Right ventricle myocardium inferior (tissue), 1 donor: Measurements from ENCODE around the gene CCDC7. TPM values are rescaled to one million over a fixed set of nuclear protein-coding genes. Genes with fewer than 3 reads are reported as not detected.
"Not testable (repeated sequence)": the region's sequence is repeated elsewhere in the genome, so short reads cannot be mapped to it uniquely, and the experiment has no call there.

ENCODE experiments used
- ATAC-seq: fragments of 200-7000 bp; cut with Tn5 transposase; one replicate; pipeline ENCODE4 v1.9.1; 2020; ENCODE audit warnings: mild to moderate bottlenecking, moderate library complexity
- DNase-seq: peaks from one replicate; pipeline ENCODE4 v3.0.0; 2021; ENCODE audit errors: missing footprints
- intact Hi-C: fragments of 100-400 bp; cut with DNase I; formaldehyde crosslinking; loops from one replicate; pipeline ENCODE4 v1.11.0; 2022
- total RNA-seq: library from RNA; stranded (reverse); fragmentation: NEBNext Ultra II Directional; extraction: Animal tissue kit (Norgen Biotek cat#: 25700); gene quantifications from one replicate; pipeline ENCODE4 v1.2.1, GENCODE V29; 2021
- donor health status: DM: no; HTN: yes; CAD: no; lungs with severe emphysema.

Gene CCDC7
- total RNA-seq, 1 donor from 2014 or later = 22.2 TPM

DNA sequence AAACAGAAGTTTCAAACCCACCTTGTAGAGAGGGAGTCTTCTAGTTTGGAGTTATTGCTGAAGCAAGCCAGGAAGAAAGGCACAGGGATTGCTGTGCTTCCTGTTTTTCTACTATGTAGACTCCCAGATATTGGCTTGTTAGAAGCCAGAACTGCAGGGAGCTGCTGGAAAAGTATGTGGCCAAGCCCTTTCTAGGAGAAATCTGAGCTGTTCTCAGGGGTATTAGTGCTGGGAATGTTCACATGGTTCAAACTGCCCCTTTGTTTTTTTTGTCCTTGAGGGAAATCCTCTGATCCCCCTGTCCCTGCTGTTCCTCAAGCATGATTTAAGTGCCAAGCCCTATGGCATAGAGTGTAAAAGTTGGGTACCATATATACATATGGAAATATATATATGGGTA is 184.0 kb downstream of the CCDC7 start:
- intact Hi-C loops = no loop called here
- ATAC-seq (no peak), DNase-seq (no peak)

DNA sequence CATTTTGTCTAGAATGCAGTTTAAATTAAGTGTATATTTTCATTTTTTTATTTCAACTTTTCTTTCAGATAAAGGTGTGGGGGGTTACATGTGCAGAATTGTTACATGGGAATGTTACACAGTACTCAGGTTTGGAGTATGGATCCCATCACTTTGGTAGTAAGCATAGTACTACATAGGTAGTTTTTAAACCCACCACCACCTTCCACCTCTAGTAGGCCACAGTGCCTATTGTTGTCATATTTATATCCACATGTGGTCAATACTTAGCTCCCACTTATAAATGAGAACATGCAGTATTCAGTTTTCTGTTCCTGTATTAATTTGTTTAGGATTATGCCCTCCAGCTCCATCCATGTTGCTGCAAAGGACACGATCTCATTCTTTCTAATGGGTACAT is 200.6 kb downstream of the CCDC7 start:
- ATAC-seq (no peak), DNase-seq (no peak)
- intact Hi-C loops = no loop called here

DNA sequence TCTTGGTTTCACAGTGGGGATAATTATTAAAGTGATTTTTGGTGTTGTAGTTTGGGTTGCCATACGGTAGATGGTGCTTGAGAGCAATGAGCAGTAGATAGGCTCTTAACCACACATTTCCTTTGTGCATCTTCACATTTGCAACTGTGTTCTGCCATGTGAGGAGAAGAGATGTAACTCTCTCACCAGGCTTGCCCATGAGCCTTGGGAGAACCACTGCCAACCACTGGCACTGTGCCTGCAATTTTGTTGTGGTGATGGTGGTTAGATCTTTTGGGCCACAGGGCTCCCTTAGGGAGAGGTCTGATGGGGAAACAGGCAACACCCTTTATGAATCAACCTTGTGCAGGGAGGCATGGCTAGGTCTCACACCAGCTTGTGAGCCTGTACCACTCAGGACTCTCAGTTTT is 204.3 kb downstream of the CCDC7 start:
- intact Hi-C loops = no loop called here
- DNase-seq (no peak), ATAC-seq (no peak)

DNA sequence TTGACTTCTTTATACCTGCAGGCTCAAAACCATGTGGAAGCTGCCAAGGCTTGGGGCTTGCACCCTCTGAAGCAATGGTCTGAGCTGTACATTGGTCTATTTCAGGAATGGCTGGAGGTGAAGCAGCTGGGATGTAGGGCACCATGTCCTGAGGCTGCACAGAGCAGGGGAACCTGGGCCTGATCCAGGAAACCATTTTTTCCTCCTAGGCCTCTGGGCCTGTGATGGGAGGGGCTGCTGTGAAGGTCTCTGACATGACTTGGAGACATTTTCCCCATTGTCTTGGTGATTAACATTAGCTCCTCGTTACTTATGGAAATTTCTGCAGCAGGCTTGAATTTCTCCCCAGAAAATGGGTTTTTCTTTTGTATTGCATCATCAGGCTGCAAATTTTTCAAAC is 211.5 kb downstream of the CCDC7 start:
- intact Hi-C loops, ATAC-seq, DNase-seq: not testable (repeated sequence)

DNA sequence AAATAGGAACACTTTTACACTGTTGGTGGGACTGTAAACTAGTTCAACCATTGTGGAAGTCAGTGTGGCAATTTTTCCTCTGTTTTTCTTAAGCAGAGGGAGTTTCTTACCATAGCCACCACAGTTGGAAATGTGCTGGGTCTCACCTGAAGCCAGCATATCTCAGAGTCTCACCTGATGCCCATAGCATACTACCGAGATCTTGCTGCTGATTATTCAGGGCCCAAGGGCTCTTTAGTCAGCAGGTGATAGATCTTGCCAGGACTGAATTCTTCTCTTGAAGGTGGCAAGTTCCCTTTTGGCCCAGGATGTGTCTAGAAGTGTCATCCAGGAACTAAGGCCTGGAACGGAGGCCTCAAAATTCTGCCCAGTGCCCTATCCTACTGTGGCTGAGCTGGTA is 215.4 kb downstream of the CCDC7 start:
- DNase-seq (no peak), ATAC-seq (no peak)
- intact Hi-C loops = no loop called here

DNA sequence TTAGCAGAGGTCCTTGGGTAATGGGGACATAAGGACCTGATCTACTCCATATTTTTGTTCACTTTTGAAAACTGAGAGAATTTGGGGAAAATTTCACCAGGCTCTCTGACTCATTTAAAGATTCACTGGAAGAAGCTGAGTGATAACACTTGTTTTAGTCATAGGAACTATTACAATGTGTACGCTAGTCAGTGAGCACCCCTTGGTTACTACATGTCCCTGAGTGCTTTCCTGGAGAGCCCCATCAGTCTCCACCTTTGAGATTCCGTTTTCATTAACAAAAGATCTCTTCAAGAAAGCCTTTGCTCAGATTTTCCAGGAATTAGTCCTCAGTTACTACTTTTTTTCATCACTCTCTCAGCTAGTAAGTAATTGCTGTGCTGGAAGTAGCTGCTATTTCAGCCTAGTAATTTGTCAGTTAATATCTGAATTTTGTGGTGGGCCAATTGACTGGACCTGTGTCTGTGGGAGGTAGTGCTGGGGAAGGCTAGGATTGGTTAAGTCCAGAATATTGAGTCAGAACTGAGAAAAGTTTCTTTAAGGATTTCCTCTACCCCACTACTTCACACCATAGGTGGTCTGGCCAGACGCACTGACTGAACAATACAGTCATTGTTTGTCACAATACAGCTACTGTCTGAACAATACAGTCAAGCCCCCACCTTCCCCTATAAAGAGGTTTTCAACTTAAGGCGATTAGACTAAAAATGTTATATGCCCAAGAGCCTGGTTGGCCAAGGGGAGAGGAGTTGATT is 235.0 kb downstream of the CCDC7 start:
- ATAC-seq (no peak), DNase-seq (no peak)
- intact Hi-C loops = no loop called here

DNA sequence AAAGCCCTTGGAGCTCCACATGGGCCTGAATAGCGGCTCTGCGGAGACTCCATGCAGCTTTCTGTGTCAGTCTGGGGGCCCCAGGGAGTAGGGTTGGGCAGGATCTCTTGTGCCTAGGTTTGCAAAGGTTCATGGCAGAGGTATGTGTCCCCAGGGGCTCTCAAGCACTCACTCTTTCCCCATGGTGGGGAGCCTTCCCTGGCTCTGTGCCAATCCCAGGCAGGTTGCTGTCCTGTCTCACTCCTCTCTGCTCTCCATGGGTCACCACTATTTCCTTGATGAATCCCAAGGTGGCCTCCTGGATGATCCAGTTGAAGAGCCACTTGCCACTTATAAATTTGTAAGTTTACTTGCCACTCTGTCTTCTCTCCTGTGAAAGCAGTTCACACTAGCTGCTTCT is 238.4 kb downstream of the CCDC7 start:
- DNase-seq (no peak), ATAC-seq (no peak)
- intact Hi-C loops = no loop called here

DNA sequence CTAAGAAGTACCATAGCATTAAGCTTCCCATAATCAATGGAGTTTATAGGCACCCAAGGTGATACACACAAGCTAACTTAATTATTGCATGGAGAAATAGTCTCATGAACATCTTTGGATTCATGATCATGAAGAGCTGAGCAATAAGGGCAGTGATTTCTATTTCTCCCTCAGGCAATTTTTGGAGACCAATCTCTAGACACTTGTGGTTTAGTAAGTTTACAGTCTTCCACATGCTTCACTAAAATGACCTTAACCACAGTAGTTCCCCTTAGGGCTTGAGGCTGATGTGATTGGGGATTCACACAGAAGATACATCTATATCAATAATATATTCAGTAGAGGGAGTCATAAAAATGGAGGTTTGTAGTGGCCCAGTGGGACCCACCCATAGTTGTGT is 241.2 kb downstream of the CCDC7 start:
- no peak for DNase-seq
- intact Hi-C loops = no loop called here
- ATAC-seq = no peak

DNA sequence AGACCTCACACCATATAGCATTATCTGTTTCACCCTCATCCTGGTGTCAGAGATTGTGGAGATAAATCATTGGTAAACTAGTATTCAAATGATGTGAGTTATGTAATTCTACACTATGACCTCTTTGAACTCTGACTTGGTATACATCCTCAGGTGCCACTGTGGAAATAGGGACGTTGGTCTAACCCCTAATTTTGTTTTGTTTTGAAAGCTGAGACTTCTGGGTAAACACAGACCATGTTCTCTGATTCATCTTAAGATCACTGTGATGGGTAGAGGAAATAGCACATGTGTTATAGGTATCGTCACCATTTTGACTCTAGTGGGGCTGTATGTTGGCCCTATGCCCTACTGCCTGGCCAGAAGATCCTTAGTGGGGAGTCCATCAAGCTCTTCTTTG is 241.6 kb downstream of the CCDC7 start:
- intact Hi-C loops = no loop called here
- ATAC-seq = no peak
- DNase-seq = no peak

DNA sequence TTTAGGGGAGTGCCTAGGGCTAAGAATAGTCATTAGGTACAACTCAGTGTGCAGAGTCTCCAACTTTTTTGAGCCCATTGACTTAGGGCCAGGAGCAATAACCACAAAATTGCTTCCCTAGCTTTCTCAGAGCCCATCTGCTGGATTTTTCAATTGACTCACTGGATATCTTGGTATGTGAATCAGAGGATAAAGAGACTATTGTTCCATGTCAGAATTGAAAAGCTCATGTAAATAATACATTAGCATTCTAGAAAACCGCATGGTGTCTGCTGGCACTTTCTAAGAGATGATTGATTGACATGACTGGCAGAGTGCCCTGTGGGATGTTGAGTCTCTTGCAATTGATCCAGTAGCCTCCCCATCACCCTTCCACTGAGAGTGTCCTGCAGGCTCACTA is 246.2 kb downstream of the CCDC7 start:
- ATAC-seq (no peak), DNase-seq (no peak)
- intact Hi-C loops = no loop called here

DNA sequence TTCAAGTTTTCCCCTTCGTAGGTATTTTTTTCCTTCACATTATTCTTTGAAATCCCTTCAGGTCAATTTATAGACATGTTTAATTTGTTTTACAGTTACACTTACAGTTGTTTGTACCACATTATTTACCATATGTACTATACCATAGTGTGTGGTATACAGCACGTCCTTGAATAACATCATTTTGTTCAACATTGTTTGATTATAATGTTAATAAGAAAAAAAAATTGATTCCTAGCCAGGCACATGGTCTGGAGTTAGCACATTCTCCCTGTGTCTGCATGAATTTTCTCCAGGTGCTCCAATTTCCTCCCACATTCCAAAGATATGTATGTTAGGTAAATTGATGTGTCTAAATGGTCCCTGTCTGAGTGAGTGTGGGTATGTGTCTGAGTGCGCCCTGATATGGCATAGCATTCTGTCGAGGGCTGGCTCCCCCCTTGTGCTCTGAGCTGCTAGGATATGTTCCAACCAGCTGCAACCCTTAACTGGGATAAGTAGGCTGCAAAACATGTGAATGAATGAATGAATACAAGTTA is 247.6 kb downstream of the CCDC7 start:
- ATAC-seq (no peak), DNase-seq (no peak)
- intact Hi-C loops = no loop called here

DNA sequence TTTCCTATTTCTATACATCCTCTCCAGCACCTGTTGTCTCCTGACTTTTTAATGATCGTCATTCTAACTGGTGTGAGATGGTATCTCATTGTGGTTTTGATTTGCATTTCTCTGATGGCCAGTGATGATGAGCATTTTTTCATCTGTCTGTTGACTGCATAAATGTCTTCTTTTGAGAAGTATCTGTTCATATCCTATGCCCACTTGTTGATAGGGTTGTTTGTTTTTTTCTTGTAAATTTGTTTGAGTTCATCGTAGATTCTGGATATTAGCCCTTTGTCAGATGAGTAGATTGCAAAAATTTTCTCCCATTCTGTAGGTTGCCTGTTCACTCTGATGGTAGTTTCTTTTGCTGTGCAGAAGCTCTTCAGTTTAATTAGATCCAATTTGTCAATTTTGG is 253.7 kb downstream of the CCDC7 start:
- intact Hi-C loops, ATAC-seq: not testable (repeated sequence)

DNA sequence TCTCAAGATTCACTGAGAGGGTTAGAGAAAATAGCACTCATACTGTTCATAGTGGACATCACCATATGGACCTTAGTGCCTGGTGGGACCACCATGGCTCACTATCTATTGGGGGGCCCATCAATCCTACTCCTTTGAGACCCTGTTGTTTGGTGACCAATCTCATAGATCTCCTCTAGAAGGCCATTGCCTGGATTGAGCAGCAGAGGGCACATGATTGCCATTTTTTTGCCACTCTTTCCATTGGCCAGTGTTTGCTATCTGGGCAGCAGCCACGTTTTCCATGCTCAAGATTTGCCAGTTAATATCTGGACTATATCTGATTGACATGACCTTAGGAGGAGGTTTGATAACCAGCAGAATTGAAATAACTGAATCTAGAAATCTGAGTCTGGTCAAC is 267.6 kb downstream of the CCDC7 start:
- intact Hi-C loops = no loop called here
- DNase-seq (no peak), ATAC-seq (no peak)

More for the DNA sequence above, 253.7 kb downstream of the CCDC7 start:
- DNase-seq = not testable (repeated sequence)

DNA sequence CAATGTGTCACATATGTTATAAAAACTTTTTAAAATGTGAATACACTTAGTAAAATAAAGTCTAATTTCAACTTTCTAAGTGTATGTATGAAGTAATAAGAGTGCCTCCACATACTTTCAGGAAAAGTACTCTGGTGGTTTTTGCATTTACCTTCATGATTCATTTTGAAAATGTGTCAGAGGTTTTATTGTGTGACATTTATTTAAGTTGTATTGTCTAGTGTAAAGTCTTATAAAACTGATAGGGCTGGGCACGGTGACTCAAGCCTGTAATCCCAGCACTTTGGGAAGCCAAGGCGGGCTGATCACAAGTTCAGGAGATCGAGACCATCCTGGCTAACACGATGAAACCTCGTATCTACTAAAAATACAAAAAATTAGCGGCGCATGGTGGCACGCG is 285.6 kb downstream of the CCDC7 start:
- intact Hi-C loops = no loop called here
- ATAC-seq (no peak), DNase-seq (no peak)

DNA sequence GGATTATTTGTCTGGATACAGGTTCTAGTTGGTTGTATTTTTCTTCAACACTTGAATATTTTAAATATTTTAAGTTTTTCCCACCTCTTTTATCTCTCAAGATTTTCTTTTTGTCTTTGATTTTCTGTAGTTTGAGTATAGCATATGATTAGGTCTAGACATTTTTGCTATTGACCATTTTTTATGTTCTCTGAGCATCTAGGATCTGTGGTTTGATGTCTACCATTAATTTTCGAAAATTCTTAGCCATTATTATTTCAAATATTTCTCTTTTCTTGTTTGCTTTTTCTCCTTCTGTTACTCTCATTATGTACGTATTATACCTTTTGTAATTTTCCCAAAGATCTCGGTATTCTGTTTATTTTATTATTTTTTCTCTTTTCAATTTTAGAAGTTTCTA is 293.0 kb downstream of the CCDC7 start:
- no peak for ATAC-seq
- intact Hi-C loops = no loop called here
- no peak for DNase-seq

DNA sequence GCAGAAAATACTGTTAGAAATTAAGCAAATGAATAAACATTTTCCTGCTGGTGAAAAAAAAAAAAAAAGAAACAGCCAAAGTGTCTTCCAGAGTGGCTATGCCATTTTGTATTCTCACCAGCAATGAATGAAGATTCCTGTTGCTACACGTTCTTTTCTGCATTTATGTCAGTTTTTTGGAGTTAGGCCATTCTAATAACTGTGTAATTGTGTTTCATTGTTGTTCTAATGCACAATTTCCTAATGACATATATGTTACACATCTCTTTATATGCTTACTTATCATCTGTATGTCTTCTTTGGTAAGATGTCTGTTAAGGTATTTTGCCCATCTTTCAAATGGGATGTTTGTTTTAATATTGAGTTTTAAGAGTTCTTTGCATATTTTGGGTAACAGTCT is 298.4 kb downstream of the CCDC7 start:
- DNase-seq = no peak
- intact Hi-C loops = no loop called here
- ATAC-seq = no peak

DNA sequence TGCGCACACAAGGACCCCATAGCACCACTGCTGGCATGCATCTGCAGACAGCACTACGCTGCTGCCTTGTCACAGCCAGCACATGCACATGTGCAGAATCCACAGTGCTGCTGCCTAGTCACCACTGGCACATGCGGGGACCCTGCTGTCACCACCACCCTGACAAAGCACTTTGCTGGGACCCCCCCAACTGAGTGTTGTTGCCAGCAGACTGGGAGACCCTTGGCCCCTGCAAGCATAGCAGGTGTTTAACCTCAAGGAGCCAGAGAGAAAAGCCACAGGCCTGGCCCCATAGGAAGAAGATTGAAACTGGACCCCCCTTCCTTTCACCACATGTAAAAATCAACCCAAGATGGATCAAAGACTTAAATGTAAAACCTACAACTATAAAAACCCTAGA is 300.9 kb downstream of the CCDC7 start:
- intact Hi-C loops = no loop called here
- ATAC-seq (no peak), DNase-seq (no peak)

DNA sequence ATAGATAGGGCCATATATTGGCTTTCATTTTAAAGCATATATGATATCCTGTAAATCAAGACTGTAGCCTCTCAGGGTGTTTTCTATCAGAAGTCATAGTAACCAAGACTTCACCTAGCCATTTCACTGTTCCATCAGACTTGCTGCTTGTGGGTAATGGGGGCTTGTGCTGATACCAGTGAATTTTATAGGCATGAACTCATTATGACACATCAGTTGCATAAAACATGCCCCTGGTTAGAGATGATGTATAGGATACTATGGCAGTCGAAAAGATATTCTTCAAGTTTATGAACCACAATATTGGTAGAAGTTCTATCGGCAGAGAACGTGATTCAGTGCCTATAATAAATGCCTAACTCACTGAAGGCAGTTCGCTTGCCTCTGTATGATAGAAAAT is 305.6 kb downstream of the CCDC7 start:
- ATAC-seq = no peak
- intact Hi-C loops = no loop called here
- DNase-seq = no peak

DNA sequence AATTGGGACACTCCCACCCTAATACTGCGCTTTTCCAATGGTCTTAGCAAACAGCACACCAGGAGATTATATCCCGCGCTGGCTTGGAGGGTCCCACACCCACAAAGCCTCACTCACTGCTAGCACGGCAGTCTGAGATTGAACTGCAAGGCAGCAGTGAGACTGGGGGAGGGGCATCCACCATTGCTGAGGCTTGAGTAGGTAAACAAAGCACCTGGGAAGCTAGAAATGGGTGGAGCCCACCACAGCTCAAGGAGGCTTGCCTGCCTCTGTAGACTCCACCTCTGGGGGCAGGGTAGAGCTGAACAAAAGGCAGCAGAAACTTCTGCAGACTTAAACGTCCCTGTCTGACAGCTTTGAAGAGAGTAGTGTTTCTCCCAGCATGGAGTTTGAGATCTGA is 309.0 kb downstream of the CCDC7 start:
- ATAC-seq, DNase-seq, intact Hi-C loops: not testable (repeated sequence)

DNA sequence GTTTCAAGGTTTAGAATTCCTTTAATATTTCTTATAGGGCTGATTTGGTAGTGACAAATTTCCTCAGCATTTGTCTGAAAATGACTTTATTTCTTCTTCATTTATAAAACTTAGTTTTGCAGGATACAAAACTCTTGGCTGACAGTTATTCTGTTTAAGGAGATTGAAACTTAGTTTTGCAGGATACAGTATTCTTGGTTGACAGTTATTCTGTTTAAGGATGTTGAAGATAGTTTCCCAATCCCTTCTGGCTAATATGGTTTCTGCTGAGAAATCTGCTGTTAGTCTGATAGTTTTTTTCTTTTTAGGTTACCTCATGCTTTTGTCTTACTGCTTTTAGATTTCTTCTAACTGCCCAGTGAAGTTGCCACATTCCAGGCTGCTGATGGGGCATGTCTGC is 325.3 kb downstream of the CCDC7 start:
- intact Hi-C loops = no loop called here
- ATAC-seq = no peak
- DNase-seq = no peak

DNA sequence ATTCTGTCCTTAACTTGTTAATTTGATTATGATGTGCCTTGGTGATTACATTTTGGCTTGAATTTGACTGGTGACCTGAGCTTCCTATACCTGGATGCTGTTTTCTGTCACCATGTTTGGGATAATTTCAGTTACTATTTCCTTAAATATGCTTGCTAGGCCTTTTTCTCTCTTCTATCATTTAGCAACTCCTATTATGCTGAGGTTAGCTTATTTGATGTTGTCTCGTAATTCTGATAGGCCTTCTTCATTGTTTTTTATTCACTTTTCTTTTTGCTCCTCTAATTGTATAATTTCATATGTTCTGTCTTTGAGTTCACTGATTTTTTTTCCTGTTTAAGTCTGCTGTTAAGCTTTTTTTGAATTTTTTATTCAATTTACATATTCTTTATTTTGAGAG is 327.2 kb downstream of the CCDC7 start:
- intact Hi-C loops = no loop called here
- ATAC-seq = no peak

More for the DNA sequence above, 327.2 kb downstream of the CCDC7 start:
- no peak for DNase-seq
